Endothelial cell of umbilical vein (primary cell): ENCODE results near the gene ABHD5. TPM values are rescaled to one million over a fixed set of nuclear protein-coding genes. Genes with fewer than 3 reads are reported as not detected.

ENCODE experiments used
- BruUV-seq: library from RNA; stranded (reverse); fragments of 400-500 nt; replicated peaks from 2 replicates; lab custom pipeline; 2021; lab: Mats Ljungman, UMichigan
- CTCF ChIA-PET: fragments of 300-600, 350-600 bp; sonication (Branson Sonifier 250); formaldehyde crosslinking; loops from one replicate; lab custom pipeline; 2021; ENCODE audit warnings: antibody characterized with exemption, inconsistent platforms; lab: Charles Lee
- POLR2A ChIA-PET: fragments of 300-600, 350-600 bp; sonication (Branson Sonifier 250); formaldehyde crosslinking; loops from one replicate; lab custom pipeline; 2021; ENCODE audit warnings: antibody characterized with exemption, inconsistent platforms; lab: Charles Lee
- DNase-seq: peaks from one replicate; pipeline ENCODE4 v3.0.0-alpha.2; 2011; ENCODE audit warnings: low read depth, low spot score
- FAIRE-seq: peaks from 2 replicates; lab custom pipeline; 2011; peaks lifted over from hg19 to GRCh38; lab: Jason Lieb, UNC
- H2AFZ ChIP-seq: 2 replicates; pipeline ENCODE4 v1.6.0; 2012; ENCODE audit warnings: low read depth, low read length, control low read depth, inconsistent platforms
- H3K27ac ChIP-seq: 2 replicates; pipeline ENCODE4 v1.5.1; 2011; ENCODE audit warnings: low read depth, mild to moderate bottlenecking, control low read depth, low read length, moderate library complexity; ENCODE audit not compliant: insufficient read depth
- H3K27me3 ChIP-seq, 2 experiments: 2 replicates each; pipeline versions ENCODE4 v1.6.0 to v1.6.1; 2011; ENCODE audit warnings: low read length in 2 of 2, mixed read lengths in 1 of 2; ENCODE audit not compliant: control insufficient read depth in 2 of 2, insufficient read depth in 2 of 2
- H3K36me3 ChIP-seq, 2 experiments: 2 replicates in 1 of 2; 3 replicates in 1 of 2; pipeline ENCODE4 v1.5.1; 2011; ENCODE audit warnings: low read length in 2 of 2, mild to moderate bottlenecking in 1 of 2, moderate library complexity in 1 of 2; ENCODE audit not compliant: control insufficient read depth in 2 of 2, insufficient read depth in 2 of 2; ENCODE audit errors: extremely low read depth in 1 of 2
- H3K4me1 ChIP-seq: 3 replicates; pipeline ENCODE4 v1.5.1; 2011; ENCODE audit warnings: mild to moderate bottlenecking, low read length; ENCODE audit not compliant: control insufficient read depth, insufficient read depth; ENCODE audit errors: extremely low read depth
- H3K4me2 ChIP-seq: 2 replicates; pipeline ENCODE4 v1.6.1; 2011; ENCODE audit warnings: low read length, control low read depth, mixed read lengths; ENCODE audit not compliant: insufficient read depth
- H3K4me3 ChIP-seq, 3 experiments: fragments of 200-600 bp in 1 of 3; sonication (generic), shearing (Covaris generic) in 1 of 3; replicated peaks in 1 of 3; 2 replicates each; pipeline ENCODE4 v1.5.1; 2011 to 2016; ENCODE audit warnings: control low read depth in 3 of 3, low read length in 3 of 3, mild to moderate bottlenecking in 2 of 3, inconsistent platforms in 1 of 3, low read depth in 1 of 3, moderate library complexity in 1 of 3; ENCODE audit not compliant: insufficient read depth in 1 of 3
- H3K79me2 ChIP-seq: 2 replicates; pipeline ENCODE4 v1.6.0; 2012; ENCODE audit warnings: low read length, inconsistent platforms; ENCODE audit not compliant: control insufficient read depth, insufficient read depth
- H3K9ac ChIP-seq: replicated peaks from 2 replicates; pipeline ENCODE3; 2011; ENCODE audit warnings: low read length, control low read depth; ENCODE audit not compliant: insufficient read depth; ENCODE audit errors: extremely low read depth
- H3K9me1 ChIP-seq: replicated peaks from 3 replicates; pipeline ENCODE4 v1.6.0; 2011; ENCODE audit warnings: mild to moderate bottlenecking, low read length; ENCODE audit not compliant: control insufficient read depth, insufficient read depth; ENCODE audit errors: extremely low read depth
- H3K9me3 ChIP-seq: replicated peaks from 2 replicates; pipeline ENCODE4 v1.5.1; 2012; ENCODE audit warnings: low read length, inconsistent platforms; ENCODE audit not compliant: control insufficient read depth, insufficient read depth
- H4K20me1 ChIP-seq: replicated peaks from 2 replicates; pipeline ENCODE3; 2011; ENCODE audit warnings: mild to moderate bottlenecking, low read length; ENCODE audit not compliant: control insufficient read depth, insufficient read depth; ENCODE audit errors: extremely low read depth
- FOS ChIP-seq: IDR thresholded peaks from 2 replicates; pipeline ENCODE4 v1.6.1; 2011; ENCODE audit warnings: mild to moderate bottlenecking, low read length, moderate library complexity, borderline replicate concordance; ENCODE audit not compliant: insufficient read depth
- GATA2 ChIP-seq: IDR thresholded peaks from 2 replicates; pipeline ENCODE4 v1.7.0; 2011; ENCODE audit warnings: low read depth, mild to moderate bottlenecking, moderate library complexity, mixed read lengths, low read length; ENCODE audit not compliant: insufficient read length, insufficient read depth
- JUN ChIP-seq: IDR thresholded peaks from 2 replicates; pipeline ENCODE4 v1.6.1; 2011; ENCODE audit warnings: borderline replicate concordance, low read depth; ENCODE audit not compliant: insufficient read length, insufficient read depth
- POLR2A ChIP-seq: IDR thresholded peaks from 2 replicates; pipeline ENCODE4 v1.6.1; 2012; ENCODE audit warnings: low read depth, mild to moderate bottlenecking, control low read depth, low read length
- dilution Hi-C: fragments of 300-500 bp; cut with MboI; formaldehyde crosslinking; loops from one replicate; pipeline ENCODE4 v1.15.0; 2019; ENCODE audit warnings: low sequenced_read_pairs; ENCODE audit not compliant: extremely low pct_ligation_motif_present
- intact Hi-C: fragments of 100-400 bp; cut with micrococcal nuclease; formaldehyde crosslinking; loops from one replicate; pipeline ENCODE4 v1.10.0; 2022
- polyA plus RNA-seq, 4 experiments: library from polyadenylated mRNA; depleted of rRNA in 3 of 4; stranded (reverse) in 3 of 4; unstranded in 1 of 4; fragments of >200 nt; gene quantifications; 2 replicates each; pipeline versions ENCODE4 v1.2.1 to v1.2.3, GENCODE V29; 2011 to 2012; ENCODE audit warnings: missing spikeins in 1 of 4
- total RNA-seq: library from RNA; stranded (reverse); gene quantifications from 2 replicates; pipeline ENCODE4 v1.2.3, GENCODE V29; 2021
- TF ChIP-seq, protein P1 (sequence below), 2 donors: IDR thresholded peaks; 1 replicate in 1 of 2; 2 replicates in 1 of 2; pipeline ENCODE4 v1.5.1; 2011; ENCODE audit warnings: low read length in 2 of 2, mild to moderate bottlenecking in 2 of 2, moderate library complexity in 2 of 2, control low read depth in 1 of 2, inconsistent platforms in 1 of 2, low read depth in 1 of 2; ENCODE audit not compliant: insufficient read depth in 1 of 2; ENCODE audit errors: extremely low read depth in 1 of 2
- TF ChIP-seq, protein P2 (sequence below): IDR thresholded peaks from 2 replicates; pipeline ENCODE4 v1.6.1; 2011; ENCODE audit not compliant: insufficient read depth, insufficient read length

The ABHD5 gene
- total and polyA plus RNA-seq, 2 donors (not counting 3 experiments of a cell fraction or from before 2014, with no cell fraction given): 10.0 to 21.2 TPM

DNA sequence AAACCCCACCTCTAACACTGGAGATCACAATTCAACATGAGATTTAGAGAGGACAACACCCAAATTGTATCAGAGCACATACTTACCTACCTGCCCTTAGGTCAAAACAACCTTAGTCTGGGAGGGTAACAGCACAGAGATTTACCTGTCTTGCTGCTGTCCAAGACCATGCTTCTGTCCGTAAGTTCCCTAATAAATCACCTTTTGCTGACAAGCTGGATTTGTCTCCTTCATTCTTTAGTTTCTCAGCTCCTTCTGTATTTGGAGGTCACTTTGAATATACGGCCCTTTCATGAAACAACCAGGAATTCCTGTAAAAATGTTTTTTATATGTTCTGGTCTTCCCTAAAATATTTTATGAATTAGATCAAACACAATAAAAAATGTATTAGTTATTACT, 1.6 kb upstream of the ABHD5 start:
- ChIA-PET POLR2A (no interaction called here), CTCF (interaction anchor here (1.0 to 2.6 kb wide), 2 partner anchors 59 to 80 kb away, joined by 3 to 9 read pairs; no protein-coding TSS in a partner anchor)
- dilution Hi-C loops: no loop called here
- Histone ChIP-seq H3K79me2 (peaks cover 20% of the 10 kb centered on the region), H3K27me3 (peaks cover 0 to 1% of the 10 kb centered on the region in 2 experiments), H3K9me1 (no peaks in the 10 kb centered on the region), H3K9ac (no peak overlapping the region), H3K9me3 (no peaks in the 10 kb centered on the region), H3K36me3 (no peaks in the 10 kb centered on the region), H3K4me2 (no peak overlapping the region), H2AFZ (no peak overlapping the region), H3K27ac (no peak overlapping the region), H3K4me1 (peaks cover 12% of the 10 kb centered on the region), H3K4me3 (no peak overlapping the region), H4K20me1 (peaks cover 6% of the 10 kb centered on the region)
- BruUV-seq: no TSS peak
- FAIRE-seq (no peak), DNase-seq (no peak)
- intact Hi-C loops: no loop called here
- TF ChIP-seq GATA2 (no peak), JUN (no peak), POLR2A (no peak), FOS (no peak)
- TF ChIP-seq, protein P1, sequence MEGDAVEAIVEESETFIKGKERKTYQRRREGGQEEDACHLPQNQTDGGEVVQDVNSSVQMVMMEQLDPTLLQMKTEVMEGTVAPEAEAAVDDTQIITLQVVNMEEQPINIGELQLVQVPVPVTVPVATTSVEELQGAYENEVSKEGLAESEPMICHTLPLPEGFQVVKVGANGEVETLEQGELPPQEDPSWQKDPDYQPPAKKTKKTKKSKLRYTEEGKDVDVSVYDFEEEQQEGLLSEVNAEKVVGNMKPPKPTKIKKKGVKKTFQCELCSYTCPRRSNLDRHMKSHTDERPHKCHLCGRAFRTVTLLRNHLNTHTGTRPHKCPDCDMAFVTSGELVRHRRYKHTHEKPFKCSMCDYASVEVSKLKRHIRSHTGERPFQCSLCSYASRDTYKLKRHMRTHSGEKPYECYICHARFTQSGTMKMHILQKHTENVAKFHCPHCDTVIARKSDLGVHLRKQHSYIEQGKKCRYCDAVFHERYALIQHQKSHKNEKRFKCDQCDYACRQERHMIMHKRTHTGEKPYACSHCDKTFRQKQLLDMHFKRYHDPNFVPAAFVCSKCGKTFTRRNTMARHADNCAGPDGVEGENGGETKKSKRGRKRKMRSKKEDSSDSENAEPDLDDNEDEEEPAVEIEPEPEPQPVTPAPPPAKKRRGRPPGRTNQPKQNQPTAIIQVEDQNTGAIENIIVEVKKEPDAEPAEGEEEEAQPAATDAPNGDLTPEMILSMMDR (IDR thresholded peaks at IDR 0.05; ENCODE audit: extremely low read depth in 1 of 2, insufficient read depth in 1 of 2, low read depth in 1 of 2, low read length in 2 of 2): no peak
- TF ChIP-seq, protein P2, sequence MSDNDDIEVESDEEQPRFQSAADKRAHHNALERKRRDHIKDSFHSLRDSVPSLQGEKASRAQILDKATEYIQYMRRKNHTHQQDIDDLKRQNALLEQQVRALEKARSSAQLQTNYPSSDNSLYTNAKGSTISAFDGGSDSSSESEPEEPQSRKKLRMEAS: no peak
